ENCODE data around the gene RAB7B.

GRCh38 chr1:206032380-206033140 is 29.4 kb upstream of the RAB7B start:
- no peak for TF ChIP-seq CTCF (IDR thresholded peaks at IDR 0.05; ENCODE audit: low read depth, low read length, poor library complexity, severe bottlenecking)
- no peak for TF ChIP-seq EZH2phosphoT487 (IDR thresholded peaks at IDR 0.05; ENCODE audit: borderline replicate concordance, low read length)
